ENCODE results near the gene RNPEPL1.

Gene RNPEPL1

DNA sequence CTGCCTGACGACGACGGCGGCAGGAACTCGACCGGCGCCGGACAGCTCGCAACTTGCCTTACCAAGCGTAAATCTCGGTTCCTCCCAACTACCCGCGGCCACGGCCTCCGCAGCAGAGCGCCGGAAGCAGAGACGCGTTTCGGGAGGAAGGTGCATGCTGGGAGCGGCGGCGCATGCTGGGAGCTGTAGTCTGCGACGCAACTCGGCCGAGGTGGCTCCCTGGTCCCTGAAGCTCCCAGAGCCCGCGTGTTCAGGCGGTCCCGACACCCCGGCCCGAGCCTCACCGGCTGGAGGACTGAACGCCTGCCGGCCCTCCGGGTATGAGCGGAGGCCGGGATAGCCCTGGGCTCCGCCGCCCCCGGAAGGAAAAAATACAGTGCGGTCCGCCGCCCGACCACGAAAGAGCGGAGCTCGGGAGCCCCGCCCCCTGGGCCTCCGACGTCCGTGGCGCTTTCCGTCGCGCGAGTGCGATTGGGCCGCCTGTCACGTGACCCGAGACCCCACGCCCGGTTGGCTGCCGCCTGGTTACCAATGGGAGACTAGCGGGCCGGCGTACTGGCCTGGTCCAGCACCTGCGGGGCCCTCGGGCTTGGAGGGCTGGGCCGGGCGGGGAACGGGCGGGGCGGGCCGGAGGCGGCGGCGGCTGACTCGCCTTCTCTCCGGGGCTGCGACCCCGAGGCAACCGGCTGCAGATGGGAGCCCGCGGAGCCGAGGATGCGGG, 18.1 kb downstream of the RNPEPL1 start, which contains the start of gene CAPN10 (continued):
- no peak for TF ChIP-seq ZNF600 (tag by site-specific recombination; IDR thresholded peaks at IDR 0.05)
- TF ChIP-seq, protein P1, sequence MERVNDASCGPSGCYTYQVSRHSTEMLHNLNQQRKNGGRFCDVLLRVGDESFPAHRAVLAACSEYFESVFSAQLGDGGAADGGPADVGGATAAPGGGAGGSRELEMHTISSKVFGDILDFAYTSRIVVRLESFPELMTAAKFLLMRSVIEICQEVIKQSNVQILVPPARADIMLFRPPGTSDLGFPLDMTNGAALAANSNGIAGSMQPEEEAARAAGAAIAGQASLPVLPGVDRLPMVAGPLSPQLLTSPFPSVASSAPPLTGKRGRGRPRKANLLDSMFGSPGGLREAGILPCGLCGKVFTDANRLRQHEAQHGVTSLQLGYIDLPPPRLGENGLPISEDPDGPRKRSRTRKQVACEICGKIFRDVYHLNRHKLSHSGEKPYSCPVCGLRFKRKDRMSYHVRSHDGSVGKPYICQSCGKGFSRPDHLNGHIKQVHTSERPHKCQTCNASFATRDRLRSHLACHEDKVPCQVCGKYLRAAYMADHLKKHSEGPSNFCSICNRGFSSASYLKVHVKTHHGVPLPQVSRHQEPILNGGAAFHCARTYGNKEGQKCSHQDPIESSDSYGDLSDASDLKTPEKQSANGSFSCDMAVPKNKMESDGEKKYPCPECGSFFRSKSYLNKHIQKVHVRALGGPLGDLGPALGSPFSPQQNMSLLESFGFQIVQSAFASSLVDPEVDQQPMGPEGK (tag by site-specific recombination; IDR thresholded peaks at IDR 0.05) = peak; percentile 42
- TF ChIP-seq ZNF239 (tag by site-specific recombination; IDR thresholded peaks at IDR 0.05) = no peak
- no peak for TF ChIP-seq ZNF670 (tag by site-specific recombination; IDR thresholded peaks at IDR 0.05; ENCODE audit: low read depth)
- TF ChIP-seq ZBTB17 (tag by site-specific recombination; IDR thresholded peaks at IDR 0.05) = peak; percentile 66
- TF ChIP-seq ZNF121 (tag by site-specific recombination; IDR thresholded peaks at IDR 0.05) = no peak

DNA sequence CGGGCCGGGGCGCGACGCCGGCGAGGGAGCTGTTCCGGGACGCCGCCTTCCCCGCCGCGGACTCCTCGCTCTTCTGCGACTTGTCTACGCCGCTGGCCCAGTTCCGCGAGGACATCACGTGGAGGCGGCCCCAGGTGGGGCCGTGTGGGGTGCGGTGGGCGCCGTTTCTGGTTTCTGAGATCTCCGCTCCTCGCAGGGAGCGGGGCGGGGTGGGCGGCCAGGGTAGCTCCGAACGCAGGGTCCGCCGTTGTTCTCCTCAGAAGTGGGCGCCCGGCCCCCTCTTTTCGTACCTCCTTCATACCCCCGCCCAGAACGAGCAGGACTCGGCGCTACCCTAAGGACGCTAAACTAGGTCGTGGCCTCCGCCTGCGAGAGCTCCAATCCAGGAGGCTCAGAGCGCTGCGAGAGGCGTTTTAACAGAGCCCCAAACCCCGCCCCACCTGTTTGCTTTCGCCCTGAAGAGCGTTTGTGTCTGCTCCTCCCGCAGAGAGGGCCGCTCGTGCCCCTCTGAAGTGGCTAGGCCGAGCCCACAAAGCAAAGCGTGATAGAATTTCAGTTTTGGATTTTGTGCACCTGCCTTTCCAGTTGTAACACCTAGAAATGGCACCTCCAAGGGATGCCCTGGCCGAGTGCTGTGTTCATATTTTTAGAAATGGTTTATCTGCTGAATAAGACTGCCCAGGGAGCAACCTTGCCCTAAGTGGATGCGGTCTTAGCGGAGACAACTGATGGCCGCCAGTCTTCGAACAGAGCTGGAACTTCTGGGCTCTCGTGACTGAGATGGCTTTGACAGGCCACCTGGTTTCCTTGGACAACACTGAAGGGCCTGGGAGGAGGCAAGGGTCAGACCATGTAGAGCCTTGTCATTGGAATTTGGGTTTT, 18.9 kb downstream of the RNPEPL1 start:
- Histone ChIP-seq H3K4me1 (ENCODE audit: control insufficient read depth, insufficient read depth, low read length) (peaks cover 13% of the 10 kb centered on the region), H3K36me3 (ENCODE audit: control insufficient read depth in 2 of 2, insufficient read depth in 1 of 2, low read length in 2 of 2) (peaks cover 0 to 44% of the 10 kb centered on the region in 2 experiments; a peak in 1 of 3 replicates), H3K9me3 (ENCODE audit: control insufficient read depth, insufficient read depth, low read depth, low read length) (no peaks in the 10 kb centered on the region), H3K27ac (ENCODE audit: extremely low read depth, low read depth, low read length) (peak overlapping the region; percentile 47), H3K4me3 (ENCODE audit: low read depth, low read length) (peak overlapping the region; percentile 97)
- ChIA-PET CTCF (interaction anchor here (0.6 to 5.5 kb wide), 9 partner anchors 12 to 251 kb away, joined by 3 to 34 read pairs (median 4); no protein-coding TSS in a partner anchor), POLR2A (interaction anchor here (0.6 to 3.3 kb wide), 14 partner anchors 10 to 1050 kb away, joined by 3 to 53 read pairs (median 6); partner anchors contain the start of genes ATG4B and DUSP28)
- no peak for TF ChIP-seq ZNF423 (tag by site-specific recombination; IDR thresholded peaks at IDR 0.05)
- TF ChIP-seq, protein P2, sequence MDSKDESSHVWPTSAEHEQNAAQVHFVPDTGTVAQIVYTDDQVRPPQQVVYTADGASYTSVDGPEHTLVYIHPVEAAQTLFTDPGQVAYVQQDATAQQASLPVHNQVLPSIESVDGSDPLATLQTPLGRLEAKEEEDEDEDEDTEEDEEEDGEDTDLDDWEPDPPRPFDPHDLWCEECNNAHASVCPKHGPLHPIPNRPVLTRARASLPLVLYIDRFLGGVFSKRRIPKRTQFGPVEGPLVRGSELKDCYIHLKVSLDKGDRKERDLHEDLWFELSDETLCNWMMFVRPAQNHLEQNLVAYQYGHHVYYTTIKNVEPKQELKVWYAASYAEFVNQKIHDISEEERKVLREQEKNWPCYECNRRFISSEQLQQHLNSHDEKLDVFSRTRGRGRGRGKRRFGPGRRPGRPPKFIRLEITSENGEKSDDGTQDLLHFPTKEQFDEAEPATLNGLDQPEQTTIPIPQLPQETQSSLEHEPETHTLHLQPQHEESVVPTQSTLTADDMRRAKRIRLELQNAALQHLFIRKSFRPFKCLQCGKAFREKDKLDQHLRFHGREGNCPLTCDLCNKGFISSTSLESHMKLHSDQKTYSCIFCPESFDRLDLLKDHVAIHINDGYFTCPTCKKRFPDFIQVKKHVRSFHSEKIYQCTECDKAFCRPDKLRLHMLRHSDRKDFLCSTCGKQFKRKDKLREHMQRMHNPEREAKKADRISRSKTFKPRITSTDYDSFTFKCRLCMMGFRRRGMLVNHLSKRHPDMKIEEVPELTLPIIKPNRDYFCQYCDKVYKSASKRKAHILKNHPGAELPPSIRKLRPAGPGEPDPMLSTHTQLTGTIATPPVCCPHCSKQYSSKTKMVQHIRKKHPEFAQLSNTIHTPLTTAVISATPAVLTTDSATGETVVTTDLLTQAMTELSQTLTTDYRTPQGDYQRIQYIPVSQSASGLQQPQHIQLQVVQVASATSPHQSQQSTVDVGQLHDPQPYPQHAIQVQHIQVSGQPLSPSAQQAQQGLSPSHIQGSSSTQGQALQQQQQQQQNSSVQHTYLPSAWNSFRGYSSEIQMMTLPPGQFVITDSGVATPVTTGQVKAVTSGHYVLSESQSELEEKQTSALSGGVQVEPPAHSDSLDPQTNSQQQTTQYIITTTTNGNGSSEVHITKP (tag by site-specific recombination; IDR thresholded peaks at IDR 0.05) = 0 out of 2 replicates have a peak, but pooled peaks have one; percentile 11
- TF ChIP-seq, protein P3, sequence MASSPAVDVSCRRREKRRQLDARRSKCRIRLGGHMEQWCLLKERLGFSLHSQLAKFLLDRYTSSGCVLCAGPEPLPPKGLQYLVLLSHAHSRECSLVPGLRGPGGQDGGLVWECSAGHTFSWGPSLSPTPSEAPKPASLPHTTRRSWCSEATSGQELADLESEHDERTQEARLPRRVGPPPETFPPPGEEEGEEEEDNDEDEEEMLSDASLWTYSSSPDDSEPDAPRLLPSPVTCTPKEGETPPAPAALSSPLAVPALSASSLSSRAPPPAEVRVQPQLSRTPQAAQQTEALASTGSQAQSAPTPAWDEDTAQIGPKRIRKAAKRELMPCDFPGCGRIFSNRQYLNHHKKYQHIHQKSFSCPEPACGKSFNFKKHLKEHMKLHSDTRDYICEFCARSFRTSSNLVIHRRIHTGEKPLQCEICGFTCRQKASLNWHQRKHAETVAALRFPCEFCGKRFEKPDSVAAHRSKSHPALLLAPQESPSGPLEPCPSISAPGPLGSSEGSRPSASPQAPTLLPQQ (tag by site-specific recombination; IDR thresholded peaks at IDR 0.05) = peak; percentile 93
- peak; percentile 50 for TF ChIP-seq ZBTB17 (tag by site-specific recombination; IDR thresholded peaks at IDR 0.05)
- peak; percentile 48; the same call in 1 of the 2 replicates for TF ChIP-seq EGR2 (tag by site-specific recombination; IDR thresholded peaks at IDR 0.05; ENCODE audit: low read depth)
- peak; percentile 63 for TF ChIP-seq SP2 (tag by site-specific recombination; IDR thresholded peaks at IDR 0.05)
- TF ChIP-seq ZNF416 (tag by site-specific recombination; IDR thresholded peaks at IDR 0.05) = no peak
- no peak for TF ChIP-seq REPIN1 (tag by site-specific recombination; IDR thresholded peaks at IDR 0.05; ENCODE audit: low read depth)
- TF ChIP-seq ZBTB8A (tag by site-specific recombination; IDR thresholded peaks at IDR 0.05) = peak; percentile 62
- TF ChIP-seq SP3 (tag by site-specific recombination; IDR thresholded peaks at IDR 0.05) = peak; percentile 20; the same call in 1 of the 2 replicates
- TF ChIP-seq ZFP69B (tag by site-specific recombination; IDR thresholded peaks at IDR 0.05) = peak; percentile 73
- 0 out of 2 replicates have a peak, but pooled peaks have one; percentile 57 for TF ChIP-seq KLF7 (tag by site-specific recombination; IDR thresholded peaks at IDR 0.05; ENCODE audit: borderline replicate concordance)
- TF ChIP-seq KLF8 (tag by site-specific recombination; IDR thresholded peaks at IDR 0.05) = peak; percentile 59; the same call in 1 of the 2 replicates
- TF ChIP-seq GFI1B (tag by site-specific recombination; IDR thresholded peaks at IDR 0.05) = no peak
- TF ChIP-seq, protein P4, sequence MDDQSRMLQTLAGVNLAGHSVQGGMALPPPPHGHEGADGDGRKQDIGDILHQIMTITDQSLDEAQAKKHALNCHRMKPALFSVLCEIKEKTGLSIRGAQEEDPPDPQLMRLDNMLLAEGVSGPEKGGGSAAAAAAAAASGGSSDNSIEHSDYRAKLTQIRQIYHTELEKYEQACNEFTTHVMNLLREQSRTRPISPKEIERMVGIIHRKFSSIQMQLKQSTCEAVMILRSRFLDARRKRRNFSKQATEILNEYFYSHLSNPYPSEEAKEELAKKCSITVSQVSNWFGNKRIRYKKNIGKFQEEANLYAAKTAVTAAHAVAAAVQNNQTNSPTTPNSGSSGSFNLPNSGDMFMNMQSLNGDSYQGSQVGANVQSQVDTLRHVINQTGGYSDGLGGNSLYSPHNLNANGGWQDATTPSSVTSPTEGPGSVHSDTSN (CRISPR knock-in tag; IDR thresholded peaks at IDR 0.05) = peak; percentile 53; the same call in 1 of the 2 replicates
- no peak for TF ChIP-seq ZNF157 (tag by site-specific recombination; IDR thresholded peaks at IDR 0.05)
- TF ChIP-seq ZNF776 (tag by site-specific recombination; IDR thresholded peaks at IDR 0.05; ENCODE audit: borderline replicate concordance) = no peak
- TF ChIP-seq ZNF670 (tag by site-specific recombination; IDR thresholded peaks at IDR 0.05; ENCODE audit: low read depth) = no peak
- no peak for TF ChIP-seq ZNF549 (tag by site-specific recombination; IDR thresholded peaks at IDR 0.05)
- TF ChIP-seq ZNF514 (tag by site-specific recombination; IDR thresholded peaks at IDR 0.05) = no peak
- no peak for TF ChIP-seq ZNF354C (tag by site-specific recombination; IDR thresholded peaks at IDR 0.05; ENCODE audit: borderline replicate concordance, low read depth)
- no peak for TF ChIP-seq ZNF175 (tag by site-specific recombination; IDR thresholded peaks at IDR 0.05)
